Fibroblast of skin of back (primary cell): ENCODE measurements around the gene KIF26B.

ENCODE experiments used
- DNase-seq: peaks from one replicate; pipeline ENCODE4 v3.0.0-alpha.2; 2013

Gene KIF26B

DNA sequence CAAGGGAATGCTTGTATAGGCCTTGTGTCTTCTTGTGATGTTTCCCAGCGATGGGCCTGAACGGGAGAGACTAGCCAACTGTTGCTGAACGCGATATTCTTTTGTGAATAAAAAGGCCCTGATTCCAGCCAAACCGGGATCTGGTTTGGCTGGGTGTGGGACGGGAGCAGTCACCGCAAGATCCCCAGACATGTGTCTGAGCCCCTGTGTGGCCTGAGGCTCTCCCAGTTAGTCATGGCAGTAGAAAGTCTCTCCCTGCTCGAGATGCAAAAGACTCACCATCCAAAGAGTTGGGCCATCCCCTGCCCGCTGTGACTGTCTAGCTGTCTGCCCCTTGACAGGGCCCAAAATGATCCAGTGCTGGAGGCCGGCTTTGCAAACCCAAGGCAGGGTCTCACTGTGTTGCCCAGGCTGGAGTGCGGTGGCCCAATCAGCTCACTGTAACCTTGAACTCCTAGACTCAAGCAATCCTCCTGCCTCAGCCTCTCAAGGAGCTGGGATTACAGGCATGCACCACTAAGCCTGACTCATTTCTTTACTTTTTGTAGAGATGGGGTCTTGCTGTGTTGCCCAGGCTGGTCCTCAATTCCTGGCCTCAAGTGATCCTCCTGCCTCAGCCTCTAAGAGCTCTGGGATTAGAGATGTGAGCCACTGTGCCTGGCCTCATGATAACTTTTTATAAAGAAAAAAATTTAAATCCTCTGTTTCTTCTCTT, 56.4 kb downstream of the KIF26B start:
- DNase-seq: peak; percentile 30

DNA sequence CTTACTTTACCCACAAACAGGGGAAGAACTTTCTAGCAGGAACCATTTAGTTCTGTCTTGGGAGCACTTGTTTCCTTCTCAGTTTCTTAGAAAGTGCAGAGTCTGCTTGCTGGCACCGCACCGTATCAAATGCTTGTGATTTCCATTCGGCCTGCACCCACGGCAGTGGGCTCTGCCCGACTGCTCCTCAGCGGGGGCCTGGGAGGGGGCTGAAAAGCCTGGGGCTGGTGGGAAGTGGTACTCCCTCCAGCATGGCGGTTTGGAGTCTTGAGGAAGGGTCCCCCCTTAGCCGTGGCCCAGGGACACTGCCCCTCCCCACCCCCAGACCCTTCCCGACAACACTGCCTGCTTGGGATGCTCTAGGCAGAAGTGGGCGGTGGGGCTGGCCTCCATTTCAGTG, 57.0 kb downstream of the KIF26B start:
- DNase-seq: no peak

DNA sequence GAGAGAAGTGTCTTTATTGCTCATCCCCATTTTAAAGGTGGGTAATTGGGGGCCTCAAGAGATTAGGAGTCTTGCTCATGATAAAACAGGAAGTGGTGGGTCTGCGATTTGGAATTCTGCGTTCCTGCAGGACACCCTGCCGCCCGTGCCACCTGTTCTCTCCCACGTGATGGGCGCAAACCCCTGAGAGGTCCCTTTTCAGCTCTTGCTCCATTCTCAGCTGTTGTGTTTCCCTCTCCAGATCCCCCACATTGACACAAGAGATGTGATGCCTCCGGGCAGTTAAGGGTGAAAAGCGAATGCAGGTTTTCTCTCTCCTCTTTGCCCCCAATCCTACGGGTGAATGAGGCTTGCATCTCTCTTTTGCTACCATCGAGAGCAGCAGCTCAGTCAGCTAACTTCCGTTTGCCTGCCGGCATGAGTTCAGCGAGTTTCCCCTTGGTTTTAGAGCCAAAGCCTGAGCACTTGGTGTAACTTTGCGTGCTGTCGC, 57.5 kb downstream of the KIF26B start:
- DNase-seq: no peak

DNA sequence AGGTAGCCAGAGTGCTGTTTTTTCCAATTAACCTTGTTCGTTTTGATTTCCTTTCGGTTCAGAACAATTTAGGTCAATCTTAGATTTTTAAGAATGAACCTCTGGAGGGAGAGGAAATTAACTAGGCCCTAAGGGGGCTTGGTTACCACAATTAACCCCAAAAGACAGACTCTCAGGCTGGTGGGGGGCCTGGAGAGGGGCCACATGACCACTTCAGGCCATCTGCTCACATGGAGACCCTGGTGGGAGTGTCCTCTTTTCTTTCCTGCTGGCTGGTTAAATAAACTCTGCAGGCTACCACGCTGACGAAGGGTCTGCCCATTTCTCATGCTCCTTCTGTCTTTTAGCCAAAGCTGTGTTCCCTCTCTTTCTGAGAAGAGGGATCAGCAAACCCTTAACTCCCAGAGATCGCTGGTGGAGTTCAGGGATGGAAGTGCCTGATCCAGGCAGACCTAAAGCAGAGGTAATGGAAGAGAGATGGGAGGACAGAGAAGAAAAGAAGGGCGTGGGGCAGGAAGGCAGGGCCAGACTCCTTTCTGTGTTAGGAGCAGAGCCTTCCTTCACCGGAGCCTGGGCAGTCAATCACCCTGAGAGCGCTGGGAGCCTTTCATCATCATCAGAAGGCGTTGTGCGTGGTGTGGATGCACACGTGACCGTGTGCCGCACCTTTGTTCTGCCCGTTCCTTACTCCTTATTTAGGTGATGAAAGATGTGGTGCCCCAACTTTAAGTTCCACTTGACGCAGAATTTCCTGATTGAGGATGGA, 58.5 kb downstream of the KIF26B start:
- DNase-seq: no peak

DNA sequence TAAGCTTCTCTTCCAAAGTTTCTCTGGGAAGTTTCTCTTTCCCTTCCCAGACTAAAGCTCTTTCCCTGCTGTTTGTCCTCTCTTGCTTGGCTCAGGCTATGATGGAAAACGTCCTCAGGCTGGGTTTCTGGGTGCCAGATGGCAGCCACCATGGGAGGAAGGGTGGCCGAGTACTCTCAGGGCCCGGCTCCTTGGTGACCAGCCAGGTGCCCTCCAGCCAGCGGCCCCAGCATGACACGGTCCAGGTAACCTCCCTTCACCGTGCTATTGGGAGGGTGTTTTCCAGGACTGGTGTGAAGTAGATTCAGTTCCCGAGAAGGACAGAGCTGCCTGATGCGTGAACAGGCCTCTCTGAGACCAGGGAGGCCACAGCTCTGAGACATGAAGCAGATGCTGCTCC, 60.3 kb downstream of the KIF26B start:
- DNase-seq: no peak

DNA sequence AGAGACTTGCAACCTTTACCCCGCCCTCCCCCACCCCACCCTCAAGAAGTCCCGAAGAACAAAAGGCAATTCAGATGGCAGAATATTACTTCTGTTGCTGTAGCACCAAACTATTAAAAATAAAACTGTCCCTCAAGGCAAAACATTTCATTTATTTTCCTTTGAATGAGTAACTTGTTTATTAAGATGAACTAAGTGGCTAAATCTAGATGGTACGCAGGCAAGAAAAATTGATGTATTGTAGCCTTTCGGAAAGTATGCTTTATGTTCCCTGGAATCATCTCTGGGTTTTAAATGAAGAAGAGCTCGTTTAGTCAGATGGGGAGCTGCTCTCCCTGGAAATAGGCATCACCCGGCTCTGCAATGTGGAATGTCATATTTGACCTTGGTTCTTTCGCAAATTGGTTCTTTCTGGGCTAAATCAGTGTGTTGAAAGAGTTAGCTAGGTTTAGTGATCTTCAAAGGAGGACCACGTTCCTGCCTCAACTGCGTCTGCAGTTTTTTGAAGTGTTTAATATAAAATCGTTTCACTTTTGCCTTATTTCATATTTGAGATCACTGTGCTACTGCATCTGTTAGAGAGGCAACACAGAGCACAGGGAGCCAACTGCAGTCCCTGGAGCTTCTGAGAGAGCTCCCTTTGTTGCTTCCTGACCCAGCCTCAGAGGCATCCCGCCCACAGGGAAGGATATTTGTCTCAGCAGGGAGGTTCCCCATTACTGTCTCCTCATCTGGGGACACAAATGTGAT, 61.8 kb downstream of the KIF26B start:
- peak; percentile 23 for DNase-seq

DNA sequence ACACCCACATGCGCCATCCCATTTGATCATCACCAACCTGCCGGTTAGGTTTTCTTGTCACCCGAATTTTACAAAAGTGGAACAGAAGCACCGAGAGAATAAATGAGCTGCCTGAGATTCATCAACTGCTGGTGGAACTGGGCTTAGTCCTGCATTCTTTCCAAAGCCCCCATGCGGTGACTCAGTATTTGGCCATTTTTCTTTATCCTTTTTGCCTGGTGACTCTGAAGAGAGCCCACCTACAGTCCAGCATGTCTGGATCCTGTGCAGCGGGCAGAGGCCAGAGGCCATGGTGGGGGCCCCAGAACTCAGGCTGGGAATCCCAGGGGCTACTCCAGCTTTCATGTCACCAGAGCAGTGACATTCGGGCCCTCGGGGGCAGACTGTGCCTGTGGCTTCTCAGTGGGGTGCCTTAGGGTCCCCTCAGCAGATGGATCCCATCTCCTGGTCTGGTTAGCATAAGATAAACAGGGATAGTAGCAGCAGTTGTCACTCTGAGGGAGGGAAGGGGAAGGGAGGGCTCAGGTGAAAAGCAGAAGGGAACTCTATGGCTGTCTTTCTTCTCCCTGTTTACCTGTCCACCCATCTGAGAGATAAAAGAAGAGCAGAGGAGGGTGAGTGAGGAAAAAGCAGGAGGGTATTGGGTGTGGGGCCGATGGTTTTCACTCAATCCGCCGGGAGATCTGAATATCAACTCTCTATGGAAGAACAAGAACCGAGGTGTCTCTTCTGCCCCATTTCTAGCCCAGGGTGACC, 63.2 kb downstream of the KIF26B start:
- peak; percentile 21 for DNase-seq

DNA sequence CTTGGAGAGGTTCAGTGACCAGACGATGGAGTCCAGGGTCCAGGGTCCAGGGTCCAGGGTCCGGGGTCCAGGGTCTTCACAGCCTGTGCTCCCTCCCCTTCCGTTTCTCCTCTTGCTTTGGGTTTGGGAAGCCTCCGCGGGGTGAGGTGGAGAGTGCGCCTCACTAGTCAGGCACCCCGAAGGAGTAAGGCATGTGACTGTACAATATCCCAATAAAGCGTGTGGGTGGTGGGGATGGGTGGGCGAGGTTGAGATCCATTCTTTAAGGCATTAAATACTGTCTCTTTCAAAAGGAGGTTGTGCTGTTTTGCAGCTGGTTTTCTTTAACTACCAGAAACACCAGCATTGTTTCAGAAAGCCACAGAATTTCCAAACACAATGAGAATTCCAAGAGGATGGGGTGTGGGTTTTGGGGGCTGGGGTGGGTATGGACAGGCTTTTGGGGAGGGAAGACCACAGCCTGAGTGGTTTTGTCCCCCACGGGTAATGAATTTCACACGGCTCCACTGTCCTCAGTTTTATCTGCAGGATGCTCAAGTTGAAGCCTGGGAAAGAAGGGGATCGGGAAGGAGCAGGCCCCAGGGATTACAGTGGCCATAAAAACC, 65.7 kb downstream of the KIF26B start:
- DNase-seq: no peak

DNA sequence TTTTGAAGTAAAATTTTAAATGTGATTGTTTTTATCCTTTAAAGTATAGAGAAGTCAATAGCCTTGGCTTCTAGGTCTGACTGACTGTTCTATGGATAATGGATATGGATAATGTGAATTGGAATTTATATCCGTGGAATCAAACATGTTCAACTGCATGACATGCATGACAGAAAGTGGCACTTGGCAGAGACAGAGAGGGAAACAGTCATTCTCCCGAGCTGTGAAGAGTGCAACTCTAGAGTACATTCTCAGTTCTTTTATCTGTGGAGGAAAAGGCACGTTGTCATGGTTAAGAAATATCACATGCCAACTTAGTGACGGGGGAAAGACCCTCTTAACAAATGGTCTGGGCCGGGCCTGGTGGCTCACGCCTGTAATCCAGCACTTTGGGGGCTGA, 67.0 kb downstream of the KIF26B start:
- no peak for DNase-seq

DNA sequence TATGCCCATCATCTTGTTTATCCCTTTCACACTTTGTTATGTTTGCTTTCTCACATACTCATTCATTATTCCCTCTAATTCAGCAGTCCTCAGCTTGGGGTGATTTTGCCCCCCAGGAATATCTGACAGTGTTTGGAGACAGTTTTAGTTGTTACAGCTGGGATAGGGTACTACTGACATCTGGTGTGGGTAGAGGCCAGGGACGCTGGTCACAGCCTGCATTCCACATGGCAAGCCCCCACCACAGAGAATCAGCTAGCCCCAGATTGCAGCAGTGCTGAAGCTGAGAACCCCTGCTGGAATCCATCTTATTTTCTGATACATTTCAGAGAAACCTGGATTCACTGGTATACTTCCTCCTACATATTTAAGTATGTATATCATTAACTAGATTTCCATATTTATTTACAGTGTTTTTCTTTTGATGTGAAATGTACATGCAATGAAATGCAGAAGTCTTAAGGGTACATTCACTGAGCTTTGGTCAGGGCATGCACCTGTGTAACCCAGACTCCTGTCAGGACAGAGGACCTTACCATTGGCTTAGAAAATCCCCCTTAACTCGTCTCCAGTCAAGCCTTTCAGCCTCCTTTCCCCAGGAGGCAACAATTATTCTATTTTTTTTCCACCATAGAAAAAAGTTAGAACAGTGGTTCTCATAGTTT, 68.3 kb downstream of the KIF26B start:
- DNase-seq: no peak

DNA sequence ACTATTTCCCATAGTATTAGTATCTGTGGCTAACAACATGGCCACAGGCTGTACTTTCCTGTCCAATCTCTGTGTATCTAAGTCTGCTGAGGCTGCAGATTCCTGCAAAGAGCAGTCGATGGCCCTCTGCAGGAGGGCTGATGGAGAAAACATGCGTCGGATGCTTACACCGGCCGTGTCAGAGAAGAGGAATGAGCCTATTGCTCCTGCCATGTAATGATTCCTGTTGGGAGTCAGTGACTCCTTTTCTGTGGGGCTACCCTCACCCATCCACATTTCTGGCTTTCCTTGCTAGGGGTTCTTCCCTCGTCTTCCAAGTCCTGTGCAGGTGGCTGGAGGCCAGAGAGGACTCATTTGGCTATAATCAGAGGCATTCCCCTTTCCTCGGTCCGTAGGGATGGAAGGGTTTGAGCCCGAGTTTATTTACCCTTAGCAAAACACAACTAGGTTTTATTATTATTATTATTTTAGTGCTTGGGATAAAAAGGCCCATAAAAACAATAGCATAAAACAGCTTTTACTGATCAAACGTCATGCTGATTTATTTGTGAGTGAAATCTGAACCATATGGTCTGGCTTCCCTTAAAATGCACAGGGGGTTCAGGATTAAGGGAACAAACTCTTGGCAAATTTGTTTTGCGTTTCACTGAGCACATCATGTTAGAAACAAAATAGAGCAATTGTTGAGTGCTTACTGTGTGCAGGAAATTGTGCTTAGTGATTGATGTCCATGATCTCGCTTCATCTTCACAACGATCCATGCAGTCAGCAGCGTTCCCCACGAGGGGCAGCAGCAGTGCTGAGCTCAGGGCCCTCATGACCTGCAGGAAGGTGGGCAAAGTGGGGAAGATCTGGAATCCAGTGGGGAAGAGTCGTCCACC, 70.8 kb downstream of the KIF26B start:
- DNase-seq: peak; percentile 59

DNA sequence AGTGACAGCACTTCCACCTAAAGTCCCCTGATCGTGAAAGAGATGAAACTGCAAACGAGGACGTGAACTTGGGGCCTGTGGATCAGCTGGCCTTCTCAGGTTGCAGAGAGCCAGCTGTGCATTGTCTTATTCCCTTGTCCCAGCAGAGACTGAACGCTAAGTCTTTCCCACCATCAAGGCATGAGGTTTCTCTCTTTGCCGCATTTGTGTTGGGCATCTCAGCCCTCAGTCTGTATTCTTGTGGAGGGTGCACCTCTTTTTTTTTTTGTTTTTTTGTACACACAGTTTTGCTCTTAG, 71.4 kb downstream of the KIF26B start:
- no peak for DNase-seq

DNA sequence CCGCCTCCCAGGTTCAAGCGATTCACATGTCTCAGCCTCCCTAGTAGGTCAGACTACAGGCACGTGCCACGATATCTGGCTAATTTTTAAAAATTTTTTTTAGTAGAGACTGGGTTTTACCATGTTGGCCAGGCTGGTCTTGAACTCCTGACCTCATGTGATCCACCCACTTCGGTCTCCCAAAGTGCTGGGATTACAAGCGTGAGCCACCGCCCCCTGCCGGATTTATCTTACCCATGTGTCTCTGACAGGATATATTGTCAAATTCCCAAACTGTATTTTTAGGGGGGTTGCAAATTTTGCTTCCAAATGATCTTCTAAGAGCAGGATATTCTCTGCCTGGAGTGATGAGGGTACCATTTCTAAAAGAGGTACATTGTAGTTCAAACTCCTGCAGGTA, 74.3 kb downstream of the KIF26B start:
- no peak for DNase-seq

DNA sequence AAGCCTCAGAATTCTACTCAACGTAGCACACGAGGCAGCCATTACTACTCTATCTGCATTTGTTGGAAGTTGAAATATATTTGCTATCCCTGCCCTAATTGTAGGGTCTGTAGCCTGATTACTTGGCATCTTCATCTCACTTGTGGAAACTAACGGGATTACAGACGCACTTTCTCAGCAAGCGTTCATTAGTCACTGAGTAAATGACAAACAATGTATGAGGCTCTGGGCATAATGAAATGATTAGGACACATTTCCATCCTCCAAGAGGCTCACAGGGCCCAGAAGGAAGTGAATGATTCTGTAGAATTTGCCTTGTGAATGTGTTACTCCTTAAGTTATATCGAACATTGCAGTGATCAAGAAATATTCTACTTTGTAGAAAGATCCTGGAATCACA, 78.1 kb downstream of the KIF26B start:
- peak; percentile 25 for DNase-seq

DNA sequence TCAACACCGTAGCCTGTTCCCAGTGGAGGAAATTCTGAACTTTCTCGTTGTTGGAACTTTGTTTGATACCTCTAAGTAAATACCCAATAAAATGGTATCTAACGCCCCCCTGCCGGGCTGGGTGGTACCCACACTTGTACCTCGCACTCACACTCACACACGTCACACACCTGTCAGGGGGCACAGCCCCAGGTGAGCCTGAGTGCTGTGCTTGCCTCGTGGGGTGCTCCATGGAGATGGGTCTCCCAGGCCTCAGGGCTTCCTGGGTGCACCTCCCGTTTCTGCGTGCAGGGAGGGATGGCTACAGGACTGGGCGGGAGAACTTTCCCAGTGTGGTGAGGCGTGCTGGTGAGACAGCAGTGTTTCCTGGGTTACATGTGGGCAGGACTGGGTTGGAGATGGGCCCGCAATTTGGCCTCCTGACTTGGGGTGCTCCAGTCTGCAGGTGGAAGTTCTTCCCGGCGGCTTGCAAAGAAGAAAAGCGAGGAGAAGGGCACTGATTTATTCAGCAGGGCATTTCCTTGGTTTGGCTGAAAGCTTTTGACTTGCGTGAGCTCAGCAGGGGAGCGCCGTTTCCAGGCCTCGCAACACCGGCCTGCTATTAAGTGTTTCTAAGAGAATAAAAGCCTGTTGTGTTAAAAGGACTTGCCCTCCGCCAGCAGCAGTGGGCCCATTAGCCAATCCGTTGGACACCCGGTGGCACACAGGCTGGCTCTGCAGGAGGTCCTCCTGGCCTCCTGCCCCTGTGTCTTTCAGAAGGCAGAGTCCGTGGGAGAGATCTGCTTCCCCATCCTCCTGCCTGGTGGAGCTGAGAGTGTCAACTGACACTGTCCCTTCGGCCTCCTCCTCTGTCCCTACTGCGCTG, 79.7 kb downstream of the KIF26B start:
- peak; percentile 38 for DNase-seq

DNA sequence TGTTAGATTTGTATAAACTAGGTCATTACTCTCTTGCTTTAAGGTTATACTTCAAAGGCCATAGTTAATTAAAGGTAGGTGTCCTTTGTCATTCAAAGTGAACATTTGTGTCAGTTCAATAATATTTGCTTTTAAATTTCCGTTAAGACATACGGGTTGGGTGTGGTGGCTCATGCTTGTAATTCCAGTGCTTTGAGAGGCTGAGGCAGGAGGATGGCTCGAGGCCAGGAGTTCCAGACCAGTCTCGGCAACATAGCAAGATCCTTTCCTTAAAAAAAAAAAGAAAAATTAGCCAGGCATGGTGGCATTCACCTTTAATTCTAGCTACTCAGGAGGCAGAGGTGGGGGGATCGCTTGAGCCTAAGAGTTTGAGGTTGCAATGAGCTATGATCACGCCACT, 80.4 kb downstream of the KIF26B start:
- DNase-seq: peak; percentile 50

DNA sequence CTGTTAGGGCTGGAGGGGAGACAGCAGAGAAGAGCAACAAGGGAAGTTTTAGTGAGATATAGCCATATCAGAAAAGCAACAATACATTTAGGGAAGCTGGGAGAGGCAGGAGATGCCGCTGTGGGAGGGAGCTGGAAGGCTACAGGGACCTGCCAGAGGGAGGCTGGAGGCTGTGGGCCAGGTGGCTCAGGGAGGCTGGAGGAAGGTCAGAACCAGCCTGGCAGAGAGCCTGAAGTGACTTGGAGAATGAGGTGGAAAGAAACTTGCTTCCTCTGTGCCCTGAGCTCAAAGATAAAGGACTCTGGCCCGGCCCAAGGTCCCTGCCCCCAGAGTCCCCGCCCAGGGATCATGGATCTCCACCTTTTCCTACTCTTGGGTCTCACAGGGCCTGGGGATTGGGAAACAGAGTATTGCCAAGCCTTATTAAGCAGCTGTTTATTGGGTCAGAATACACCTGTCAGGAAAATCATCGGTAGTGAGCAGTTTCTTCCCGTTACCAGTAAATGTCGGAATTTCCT, 85.9 kb downstream of the KIF26B start:
- DNase-seq: no peak

DNA sequence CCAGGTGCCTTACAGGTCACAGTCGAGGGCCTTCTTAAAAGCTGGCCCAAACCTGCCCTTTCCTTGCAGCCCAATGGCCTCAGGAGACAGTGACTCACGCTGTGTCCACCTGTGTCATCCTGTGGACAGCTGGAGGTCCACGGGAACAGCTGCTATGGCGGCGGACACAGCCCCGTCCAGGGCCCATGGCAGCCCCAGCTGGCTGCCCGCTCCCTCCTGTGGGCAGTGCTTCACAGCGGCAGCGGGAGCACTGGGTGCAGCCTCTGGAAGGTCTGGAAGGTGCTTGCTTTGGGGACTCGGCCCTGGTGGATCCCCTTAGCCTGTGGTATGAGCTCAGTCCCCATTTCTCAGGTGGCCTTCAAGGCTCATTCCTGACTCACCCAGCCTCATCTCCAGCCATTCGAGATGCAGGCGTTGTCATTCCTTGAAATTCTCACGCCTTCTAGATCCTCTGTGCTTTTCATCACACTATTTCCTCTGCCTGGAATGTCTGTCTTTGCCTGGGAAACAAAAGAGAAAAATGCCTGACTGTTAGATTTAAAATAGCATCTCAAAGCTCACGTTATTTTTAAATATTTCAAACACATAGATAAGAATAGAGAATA, 86.8 kb downstream of the KIF26B start:
- no peak for DNase-seq

DNA sequence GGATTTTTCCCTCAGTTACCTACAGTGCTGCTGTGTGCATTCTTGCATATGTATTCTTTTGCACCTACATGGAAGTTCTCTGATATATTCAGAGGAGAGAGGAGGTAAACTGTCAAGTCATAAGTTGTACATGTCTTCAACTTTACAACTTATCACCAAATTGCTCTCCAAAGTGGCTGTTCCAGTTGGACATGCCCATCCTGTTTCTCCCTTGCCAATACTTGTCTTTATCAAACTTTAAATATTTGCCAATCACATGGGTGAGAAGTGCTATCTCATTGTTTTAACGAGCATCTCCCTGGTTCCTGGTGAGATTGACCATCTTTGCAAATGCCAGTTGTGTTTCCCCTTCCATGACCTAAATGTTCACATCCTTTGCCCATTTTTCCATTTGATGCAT, 88.2 kb downstream of the KIF26B start:
- no peak for DNase-seq
